Breast epithelium (tissue), 3 donors: ENCODE results near the gene HOXD4.

Source experiments
- POLR2A ChIP-seq: fragments of 450-650 bp; IDR thresholded peaks from one replicate; pipeline ENCODE4 v1.6.1; 2016; ENCODE audit warnings: antibody characterized with exemption, mild to moderate bottlenecking, moderate library complexity
- TF ChIP-seq, protein P1 (sequence below), 3 donors: fragments of 450-650 bp; IDR thresholded peaks; one replicate each; pipeline ENCODE4 v1.5.1; 2016 to 2017; ENCODE audit warnings: antibody characterized with exemption in 3 of 3, mild to moderate bottlenecking in 3 of 3, moderate library complexity in 3 of 3

DNA sequence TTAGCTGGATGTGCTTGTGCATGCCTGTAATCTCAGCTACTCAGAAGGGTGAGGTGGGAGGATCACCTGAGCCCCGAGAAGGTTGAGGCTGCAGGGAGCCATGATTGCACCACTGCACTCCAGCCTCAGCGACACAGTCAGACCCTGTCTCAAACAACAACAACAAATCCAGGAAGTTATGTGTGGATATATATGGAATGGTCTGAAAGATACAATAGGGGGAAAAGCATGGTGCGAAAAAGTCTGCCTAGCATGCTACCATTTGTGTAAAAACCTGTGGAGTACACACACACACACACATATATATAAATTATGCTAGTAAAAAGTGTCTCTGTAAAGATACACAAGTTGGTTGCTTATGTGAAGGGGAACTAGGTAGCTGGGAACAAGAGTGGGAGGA lies 30.2 kb downstream of the HOXD4 start:
- TF ChIP-seq POLR2A = no peak
- TF ChIP-seq, protein P1, sequence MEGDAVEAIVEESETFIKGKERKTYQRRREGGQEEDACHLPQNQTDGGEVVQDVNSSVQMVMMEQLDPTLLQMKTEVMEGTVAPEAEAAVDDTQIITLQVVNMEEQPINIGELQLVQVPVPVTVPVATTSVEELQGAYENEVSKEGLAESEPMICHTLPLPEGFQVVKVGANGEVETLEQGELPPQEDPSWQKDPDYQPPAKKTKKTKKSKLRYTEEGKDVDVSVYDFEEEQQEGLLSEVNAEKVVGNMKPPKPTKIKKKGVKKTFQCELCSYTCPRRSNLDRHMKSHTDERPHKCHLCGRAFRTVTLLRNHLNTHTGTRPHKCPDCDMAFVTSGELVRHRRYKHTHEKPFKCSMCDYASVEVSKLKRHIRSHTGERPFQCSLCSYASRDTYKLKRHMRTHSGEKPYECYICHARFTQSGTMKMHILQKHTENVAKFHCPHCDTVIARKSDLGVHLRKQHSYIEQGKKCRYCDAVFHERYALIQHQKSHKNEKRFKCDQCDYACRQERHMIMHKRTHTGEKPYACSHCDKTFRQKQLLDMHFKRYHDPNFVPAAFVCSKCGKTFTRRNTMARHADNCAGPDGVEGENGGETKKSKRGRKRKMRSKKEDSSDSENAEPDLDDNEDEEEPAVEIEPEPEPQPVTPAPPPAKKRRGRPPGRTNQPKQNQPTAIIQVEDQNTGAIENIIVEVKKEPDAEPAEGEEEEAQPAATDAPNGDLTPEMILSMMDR (IDR thresholded peaks at IDR 0.05) = no peak
